IMR-90 (cell line): ENCODE results near the gene C21orf58. TPM values are rescaled to one million over a fixed set of nuclear protein-coding genes. Genes with fewer than 3 reads are reported as not detected.

Source experiments
- ATAC-seq: fragments of 200-7000 bp; cut with Tn5 transposase; 2 replicates; pipeline ENCODE4 v1.9.1; 2020; ENCODE audit warnings: low read depth, mild to moderate bottlenecking, moderate library complexity
- BruUV-seq: library from RNA; stranded (reverse); fragments of 400-500 nt; replicated peaks from 2 replicates; lab custom pipeline; 2021; lab: Mats Ljungman, UMichigan
- CTCF ChIA-PET: fragments of 300-600 bp; formaldehyde crosslinking; extraction: SDS; loops from one replicate; lab custom pipeline; 2021; ENCODE audit warnings: antibody characterized with exemption; lab: Yijun Ruan, JAX
- POLR2A ChIA-PET: fragments of 300-600 bp; sonication (Branson Sonifier 250); formaldehyde crosslinking; loops from one replicate; lab custom pipeline; 2022; ENCODE audit warnings: antibody characterized with exemption; ENCODE audit not compliant: unreplicated experiment; lab: Charles Lee
- DNase-seq: peaks from one replicate; pipeline ENCODE4 v3.0.0; 2013
- H2AFZ ChIP-seq: replicated peaks from 2 replicates; pipeline ENCODE3; 2013; ENCODE audit warnings: low read length, mild to moderate bottlenecking; ENCODE audit not compliant: poor library complexity
- H2AK5ac ChIP-seq: 2 replicates; pipeline ENCODE4 v1.6.1; 2013; ENCODE audit warnings: low read depth, low read length, inconsistent platforms
- H2AK9ac ChIP-seq: replicated peaks from 2 replicates; pipeline ENCODE3; 2013; ENCODE audit warnings: mild to moderate bottlenecking, low read depth, low read length, moderate library complexity; ENCODE audit not compliant: poor library complexity
- H2BK120ac ChIP-seq: 2 replicates; pipeline ENCODE4 v1.6.1; 2013; ENCODE audit warnings: low read depth, low read length, inconsistent platforms
- H2BK15ac ChIP-seq: 3 replicates; pipeline ENCODE4 v1.6.1; 2013; ENCODE audit warnings: low read depth, low read length, inconsistent platforms
- H2BK20ac ChIP-seq: 2 replicates; pipeline ENCODE4 v1.6.1; 2013; ENCODE audit warnings: low read depth, mild to moderate bottlenecking, inconsistent platforms, low read length, moderate library complexity
- H2BK5ac ChIP-seq: 2 replicates; pipeline ENCODE4 v1.6.1; 2013; ENCODE audit warnings: mild to moderate bottlenecking, low read depth, low read length, inconsistent platforms; ENCODE audit not compliant: poor library complexity, severe bottlenecking
- H3K14ac ChIP-seq: replicated peaks from 2 replicates; pipeline ENCODE4 v1.6.1; 2013; ENCODE audit warnings: low read depth, low read length, inconsistent platforms
- H3K18ac ChIP-seq: 2 replicates; pipeline ENCODE4 v1.6.1; 2013; ENCODE audit warnings: low read depth, low read length, control low read depth
- H3K23ac ChIP-seq: 2 replicates; pipeline ENCODE4 v1.6.1; 2013; ENCODE audit warnings: low read depth, low read length, inconsistent platforms
- H3K27ac ChIP-seq: 2 replicates; pipeline ENCODE4 v1.5.1; 2013; ENCODE audit warnings: mild to moderate bottlenecking, control low read depth, low read length; ENCODE audit not compliant: insufficient read depth
- H3K27me3 ChIP-seq: 2 replicates; pipeline ENCODE4 v1.6.1; 2013; ENCODE audit warnings: low read length; ENCODE audit not compliant: control insufficient read depth, insufficient read depth
- H3K36me3 ChIP-seq: 2 replicates; pipeline ENCODE4 v1.6.1; 2013; ENCODE audit warnings: low read length, mixed read lengths; ENCODE audit not compliant: control insufficient read depth, insufficient read depth
- H3K4ac ChIP-seq: 2 replicates; pipeline ENCODE4 v1.6.1; 2013; ENCODE audit warnings: low read depth, low read length, inconsistent platforms
- H3K4me1 ChIP-seq: 2 replicates; pipeline ENCODE4 v1.6.1; 2013; ENCODE audit warnings: low read length, mixed read lengths; ENCODE audit not compliant: control insufficient read depth, insufficient read depth
- H3K4me2 ChIP-seq: 2 replicates; pipeline ENCODE4 v1.6.1; 2013; ENCODE audit warnings: low read depth, mild to moderate bottlenecking, control low read depth, low read length, moderate library complexity
- H3K4me3 ChIP-seq: 2 replicates; pipeline ENCODE4 v1.5.1; 2013; ENCODE audit warnings: low read depth, mild to moderate bottlenecking, control low read depth, low read length, moderate library complexity; ENCODE audit not compliant: insufficient read depth
- H3K56ac ChIP-seq: 2 replicates; pipeline ENCODE4 v1.6.1; 2013; ENCODE audit warnings: low read length, inconsistent platforms; ENCODE audit not compliant: insufficient read depth; ENCODE audit errors: extremely low read depth
- H3K79me1 ChIP-seq, 2 experiments: 2 replicates each; pipeline ENCODE4 v1.6.1; 2013; ENCODE audit warnings: low read length in 2 of 2, inconsistent platforms in 1 of 2, low read depth in 1 of 2
- H3K9ac ChIP-seq: 2 replicates; pipeline ENCODE4 v1.6.1; 2013; ENCODE audit warnings: low read depth, low read length, control low read depth
- H3K9me1 ChIP-seq: 2 replicates; pipeline ENCODE4 v1.6.1; 2013; ENCODE audit warnings: low read length, inconsistent platforms; ENCODE audit not compliant: insufficient read depth
- H3K9me3 ChIP-seq: 2 replicates; pipeline ENCODE4 v1.6.1; 2013; ENCODE audit warnings: low read length; ENCODE audit not compliant: control insufficient read depth, insufficient read depth
- H4K20me1 ChIP-seq: 2 replicates; pipeline ENCODE4 v1.6.1; 2013; ENCODE audit warnings: low read length, inconsistent platforms; ENCODE audit not compliant: insufficient read depth
- H4K5ac ChIP-seq: 2 replicates; pipeline ENCODE4 v1.6.1; 2013; ENCODE audit warnings: mild to moderate bottlenecking, low read depth, low read length, control low read depth
- H4K8ac ChIP-seq, 2 experiments: 2 replicates each; pipeline ENCODE4 v1.6.1; 2013; ENCODE audit warnings: low read depth in 2 of 2, low read length in 2 of 2, control low read depth in 1 of 2, inconsistent platforms in 1 of 2
- H4K91ac ChIP-seq: 2 replicates; pipeline ENCODE4 v1.6.1; 2013; ENCODE audit warnings: low read depth, low read length, inconsistent platforms; ENCODE audit not compliant: insufficient read depth
- MXI1 ChIP-seq: IDR thresholded peaks from 2 replicates; pipeline ENCODE4 v1.6.1; 2012; ENCODE audit warnings: low read depth, mild to moderate bottlenecking, low read length, moderate library complexity, borderline replicate concordance
- WGBS, 2 experiments: methylation state at CpG; one replicate each; pipeline versions ENCODE4 v1.1.5 to v1.1.7; 2013; ENCODE audit warnings: missing lambda C conversion rate in 2 of 2; ENCODE audit not compliant: insufficient read length in 1 of 2; ENCODE audit errors: extremely low coverage in 2 of 2; 5-methylcytosine and 5-hydroxymethylcytosine counted together
- dilution Hi-C: fragments of 300-500 bp; cut with HindIII; formaldehyde crosslinking; loops from one replicate; pipeline ENCODE4 v1.14.3; 2018; ENCODE audit warnings: low sequenced_read_pairs; ENCODE audit not compliant: unreplicated experiment
- in situ Hi-C: fragments of 300-500 bp; cut with MboI; formaldehyde crosslinking; loops from 3 replicates; pipeline ENCODE4 v1.14.3; 2019; ENCODE audit warnings: low sequenced_read_pairs, inconsistent platforms, mixed read lengths
- intact Hi-C: fragments of 100-400 bp; cut with micrococcal nuclease; formaldehyde crosslinking; loops from 2 replicates; pipeline ENCODE4 v1.10.0; 2022
- polyA plus RNA-seq, 3 experiments: library from polyadenylated mRNA; depleted of rRNA; stranded (reverse); fragments of >200 nt; gene quantifications; 2 replicates each; pipeline ENCODE4 v1.2.3, GENCODE V29; 2012; ENCODE audit warnings: low replicate concordance in 1 of 3
- total RNA-seq: library from RNA; depleted of rRNA; stranded (reverse); fragments of >200 nt; gene quantifications from 2 replicates; pipeline ENCODE4 v1.2.3, GENCODE V29; 2012

Gene C21orf58
- total and polyA plus RNA-seq, 2 of the 4 experiments (the other 2 are of a cell fraction), result 2.7 to 6.2 TPM

DNA sequence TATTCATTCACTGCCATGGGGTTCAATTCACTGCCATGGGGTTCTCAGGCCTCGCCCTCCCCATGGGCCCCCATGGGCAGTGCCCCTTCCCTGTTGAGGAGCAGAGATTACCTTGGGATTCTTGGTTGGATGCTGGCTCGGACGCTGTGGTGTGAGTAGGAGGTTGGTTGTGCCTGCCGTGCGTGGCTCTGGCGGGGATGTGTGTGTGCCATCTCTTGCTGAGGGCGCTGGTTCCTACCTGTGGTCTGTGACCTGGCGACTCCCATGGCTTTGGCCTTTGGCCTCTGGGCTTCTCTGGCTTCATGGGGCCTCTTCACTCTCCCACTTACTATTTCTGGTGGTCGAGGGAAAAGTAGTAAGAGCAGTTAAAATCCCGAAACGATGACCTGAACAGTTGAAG is 42.4 kb upstream of the C21orf58 start:
- dilution Hi-C loops, result no loop called here
- Histone ChIP-seq H3K56ac (no peak overlapping the region), H3K4me2 (no peak overlapping the region), H2BK5ac (no peak overlapping the region), H3K9ac (no peak overlapping the region), H4K20me1 (no peaks in the 10 kb centered on the region; the same call in 1 of the 2 replicates), H3K18ac (no peak overlapping the region), H2AK5ac (no peak overlapping the region), H3K9me1 (peaks cover 3% of the 10 kb centered on the region; the same call in 1 of the 2 replicates), H3K14ac (no peak overlapping the region), H3K4me3 (no peak overlapping the region), H4K91ac (no peak overlapping the region), H3K23ac (no peak overlapping the region), H3K4me1 (no peaks in the 10 kb centered on the region), H4K5ac (no peak overlapping the region), H2BK15ac (no peak overlapping the region), H3K27me3 (no peaks in the 10 kb centered on the region), H3K4ac (no peak overlapping the region), H2BK20ac (no peak overlapping the region), H3K79me1 (peaks cover 13 to 40% of the 10 kb centered on the region in 2 experiments; a peak in 3 of 4 replicates), H3K9me3 (no peaks in the 10 kb centered on the region), H2BK120ac (no peak overlapping the region), H2AK9ac (no peak overlapping the region), H2AFZ (no peak overlapping the region), H3K36me3 (peaks cover 47% of the 10 kb centered on the region), H3K27ac (no peak overlapping the region), H4K8ac (no peak overlapping the region)
- no CpG with 5 or more reads among the region's 11 CpGs for WGBS, 2 experiments
- in situ Hi-C loops, result no loop called here
- ChIA-PET CTCF (no interaction called here), POLR2A (no interaction called here)
- intact Hi-C loops, result no loop called here
- no peak for DNase-seq
- no peak for TF ChIP-seq MXI1
- no TSS peak for BruUV-seq
- ATAC-seq, result no peak
